ENCODE measurements around the gene MAP3K3. TPM values are rescaled to one million over a fixed set of nuclear protein-coding genes. Genes with fewer than 3 reads are reported as not detected.

MAP3K3 gene
- total and polyA plus RNA-seq, 10 of the 15 experiments (the other 5 are each of a cell fraction or from before 2014, with no cell fraction given): 1.6 to 24.1 (median 15.0) TPM

DNA sequence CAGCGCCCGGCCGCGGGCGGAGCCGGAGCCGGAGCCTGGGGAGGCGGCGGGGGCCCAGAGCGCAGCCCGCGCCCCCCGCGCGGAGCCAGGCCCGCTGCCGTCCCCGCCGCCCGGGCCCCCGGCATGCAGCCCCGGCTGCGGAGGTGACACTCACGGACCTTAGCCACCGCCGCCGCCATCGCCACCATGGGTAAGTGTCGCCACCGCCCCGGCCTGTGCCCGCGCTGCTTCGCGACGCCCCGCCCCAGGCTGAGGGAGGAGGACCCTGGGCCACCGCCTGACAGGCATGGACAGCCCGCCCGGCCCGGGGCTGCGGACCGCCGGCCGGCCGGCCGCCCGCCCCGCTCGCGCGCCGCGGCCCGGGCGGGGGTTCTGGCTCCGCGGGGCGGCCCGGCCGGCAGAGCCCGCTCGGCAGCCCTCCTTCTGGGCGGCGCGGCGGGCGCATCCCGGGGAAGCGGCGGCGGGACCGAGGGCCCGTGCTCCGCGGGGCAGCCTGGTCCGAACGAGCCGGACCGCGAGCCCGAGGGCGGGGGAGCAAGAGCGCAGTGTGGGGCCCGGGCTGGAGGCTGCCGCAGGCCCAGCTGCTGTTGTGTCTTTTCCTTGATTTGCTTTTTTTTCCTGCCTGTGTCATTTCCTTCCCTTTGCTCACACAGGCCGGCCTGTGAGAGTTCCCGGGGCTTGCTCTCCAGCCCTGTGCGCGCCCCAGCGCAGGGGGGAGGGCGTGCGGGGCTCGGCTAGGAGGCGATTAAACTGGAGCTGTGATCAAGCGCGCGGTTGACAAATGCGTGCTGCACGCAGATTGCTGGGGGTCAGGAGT, 565 bp downstream of the MAP3K3 start:
- ATAC-seq: peak; percentile 12; the same call in 2 of the 3 replicates
- H4K20me1 ChIP-seq (ENCODE audit: control insufficient read depth, insufficient read depth): no peaks in the 10 kb centered on the region
- H3K9ac ChIP-seq (ENCODE audit: control insufficient read depth, insufficient read depth, low read length): peak overlapping the region; percentile 70
- H3K4me3 ChIP-seq: peak overlapping the region; percentile 99
- no peaks in the 10 kb centered on the region for H3K36me3 ChIP-seq (ENCODE audit: control insufficient read depth in 2 of 2, insufficient read depth in 2 of 2, low read length in 1 of 2)
- FAIRE-seq: no peak
- ChIA-PET SMC1A (ENCODE audit: uncharacterized antibody, unreplicated experiment) (interaction anchor here (0.7 to 2.6 kb wide), 10 partner anchors 8 to 76 kb away, joined by 3 to 11 read pairs (median 4); no protein-coding TSS in a partner anchor), CTCF (interaction anchor here (1.0 to 3.3 kb wide), 8 partner anchors 11 to 216 kb away, joined by 3 to 24 read pairs (median 4); no protein-coding TSS in a partner anchor), RAD21 (ENCODE audit: unreplicated experiment) (interaction anchor here (0.5 to 1.6 kb wide), 12 partner anchors 11 to 884 kb away, joined by 3 to 15 read pairs (median 4); partner anchors contain the start of genes CEP95 and DCAF7), POLR2A (interaction anchor here (0.8 to 3.0 kb wide), 16 partner anchors 11 to 883 kb away, joined by 3 to 13 read pairs (median 4); partner anchors contain the start of genes CCDC47, DCAF7, DDX42 and DDX5)
- WGBS (ENCODE audit: insufficient coverage, insufficient replicate concordance, low lambda C conversion rate, missing lambda C conversion rate): 1% methylated on average over 60 of the region's 100 CpGs
- no peaks in the 10 kb centered on the region for H3K9me3 ChIP-seq (replicated peaks; ENCODE audit: control insufficient read depth, insufficient read depth, low read length)
- peak overlapping the region; percentile 61 for H2AFZ ChIP-seq (ENCODE audit: control insufficient read depth, low read depth, low read length)
- intact Hi-C loops (cut with micrococcal nuclease; ENCODE audit: unreplicated experiment): loop anchor here (2.0 to 10.0 kb wide), 3 partner anchors 70 to 152 kb away; partner anchors contain the start of genes CCDC47, DCAF7 and DDX42
- H3K27me3 ChIP-seq (replicated peaks in 1 of 2; ENCODE audit: control insufficient read depth in 2 of 2, insufficient read depth in 2 of 2, low read length in 1 of 2): no peaks in the 10 kb centered on the region
- peak overlapping the region; percentile 81 for H3K4me2 ChIP-seq (ENCODE audit: control insufficient read depth, insufficient read depth)
- no TSS peak for BruUV-seq (replicated peaks)
- peaks cover 5% of the 10 kb centered on the region; the same call in 1 of the 2 replicates for H3K4me1 ChIP-seq (ENCODE audit: control insufficient read depth, insufficient read depth, low read length)
- in situ Hi-C loops (cut with MboI): no loop called here
- no peak for DNase-seq (ENCODE audit: low read depth, low spot score)
- peaks cover 33% of the 10 kb centered on the region for H3K79me2 ChIP-seq (ENCODE audit: control insufficient read depth, insufficient read depth, low read length)
- TF ChIP-seq GATAD2B (conservative IDR thresholded peaks at IDR 0.05; ENCODE audit: low read depth) (peak; percentile 32; the same call in 1 of the 2 replicates), PRDM15 (CRISPR knock-in tag; IDR thresholded peaks at IDR 0.05) (no peak), MTA2 (IDR thresholded peaks at IDR 0.05; ENCODE audit: low read depth) (no peak), SIN3A (IDR thresholded peaks at IDR 0.05; ENCODE audit: low read depth, low read length) (0 out of 2 replicates have a peak, but pooled peaks have one; percentile 17), LARP7 (IDR thresholded peaks at IDR 0.05) (peak; percentile 47; the same call in 1 of the 2 replicates), ZSCAN29 (IDR thresholded peaks at IDR 0.05) (0 out of 2 replicates have a peak, but pooled peaks have one; percentile 46), KLF5 (IDR thresholded peaks at IDR 0.05; ENCODE audit: partially characterized antibody) (no peak), HDAC6 (IDR thresholded peaks at IDR 0.05; ENCODE audit: unreplicated experiment) (no peak), ZNF217 (IDR thresholded peaks at IDR 0.05) (no peak), BACH1 (IDR thresholded peaks at IDR 0.05; ENCODE audit: borderline replicate concordance) (peak; percentile 63; the same call in 1 of the 2 replicates), NKRF (conservative IDR thresholded peaks at IDR 0.05) (peak; percentile 58), NR2F1 (conservative IDR thresholded peaks at IDR 0.05) (peak; percentile 30; the same call in 1 of the 2 replicates), MXI1 (IDR thresholded peaks at IDR 0.05; ENCODE audit: low read depth, low read length) (0 out of 2 replicates have a peak, but pooled peaks have one; percentile 40), SMARCA5 (IDR thresholded peaks at IDR 0.05) (peak; percentile 70; the same call in 1 of the 2 replicates), POLR2A (IDR thresholded peaks at IDR 0.05; ENCODE audit: low read depth, low read length) (peak; percentile 46; the same call in 1 of the 2 replicates), YY1 (IDR thresholded peaks at IDR 0.05; ENCODE audit: low read depth, low read length) (peak; percentile 64)
- peak overlapping the region; percentile 54 for H3K27ac ChIP-seq (ENCODE audit: control insufficient read depth, insufficient read depth)

Measured in GM12878 (cell line).